Vagina (tissue), 2 donors: ENCODE measurements around the gene CD63.

Experiments
- CTCF ChIP-seq, 3 experiments: fragments of 450-650 bp in 2 of 3; fragments of 200-600 bp in 1 of 3; sonication (generic) in 1 of 3; IDR thresholded peaks; one replicate each; pipeline ENCODE4 v1.5.1; 2017 to 2019; ENCODE audit warnings: antibody characterized with exemption in 3 of 3, mild to moderate bottlenecking in 2 of 3, moderate library complexity in 2 of 3
- POLR2A ChIP-seq, 2 donors: fragments of 450-650 bp; IDR thresholded peaks; one replicate each; pipeline ENCODE4 v1.6.1; 2017; ENCODE audit warnings: antibody characterized with exemption in 2 of 2, mild to moderate bottlenecking in 2 of 2, moderate library complexity in 2 of 2
- POLR2AphosphoS5 ChIP-seq, 2 donors: sonication (generic); formaldehyde crosslinking; IDR thresholded peaks; one replicate each; pipeline ENCODE4 v1.9.0; 2017; ENCODE audit warnings: antibody characterized with exemption in 2 of 2, mild to moderate bottlenecking in 2 of 2, low read depth in 1 of 2; ENCODE audit not compliant: insufficient read depth in 1 of 2

GRCh38 chr12:55767156-55767555 lies 38.3 kb upstream of the CD63 start:
- TF ChIP-seq CTCF (IDR thresholded peaks at IDR 0.05) (no peak), POLR2A (IDR thresholded peaks at IDR 0.05) (no peak), POLR2AphosphoS5 (IDR thresholded peaks at IDR 0.05; ENCODE audit: insufficient read depth in 1 of 2, low read depth in 1 of 2) (no peak)
